ENCODE data around the gene UFD1. TPM values are rescaled to one million over a fixed set of nuclear protein-coding genes. Genes with fewer than 3 reads are reported as not detected.

The UFD1 gene, protein sequence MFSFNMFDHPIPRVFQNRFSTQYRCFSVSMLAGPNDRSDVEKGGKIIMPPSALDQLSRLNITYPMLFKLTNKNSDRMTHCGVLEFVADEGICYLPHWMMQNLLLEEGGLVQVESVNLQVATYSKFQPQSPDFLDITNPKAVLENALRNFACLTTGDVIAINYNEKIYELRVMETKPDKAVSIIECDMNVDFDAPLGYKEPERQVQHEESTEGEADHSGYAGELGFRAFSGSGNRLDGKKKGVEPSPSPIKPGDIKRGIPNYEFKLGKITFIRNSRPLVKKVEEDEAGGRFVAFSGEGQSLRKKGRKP
- 88.2 and 108 TPM in 2 replicates for total RNA-seq

DNA sequence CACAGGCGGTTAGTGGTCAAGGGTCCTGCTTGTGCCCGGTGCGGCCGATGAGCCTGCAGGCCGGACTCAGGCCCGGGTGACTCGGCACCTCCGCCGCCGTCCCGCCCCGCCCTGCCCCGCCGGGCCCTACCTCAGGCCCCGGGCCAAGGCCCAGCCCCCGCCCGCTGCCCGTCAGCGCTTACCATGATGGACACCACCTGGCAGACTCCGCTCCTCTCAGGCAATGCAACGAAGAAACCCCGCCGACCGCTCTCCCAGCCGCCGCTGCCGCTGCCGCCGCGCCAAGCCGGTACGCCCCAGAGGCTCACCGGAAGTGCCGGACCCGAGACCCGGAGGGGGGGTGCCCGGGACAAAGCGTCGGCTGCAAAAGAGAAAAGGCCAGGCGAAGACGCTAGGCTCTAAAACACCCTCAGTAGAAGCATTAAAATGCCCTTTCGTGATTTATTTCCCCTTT lies at the start of gene UFD1:
Gene UFD1, minus strand, starts transcription at position 293 of the 454 bp plus-strand sequence. Its CDS starts 108 bp downstream, at position 185.
- Mint-ChIP-seq H3K9me3 (no peaks in the 10 kb centered on the region), H3K4me3 (peak within 1 kb of the TSS; percentile 97), H3K36me3 (ENCODE audit: low read depth) (peaks cover 21% of the 10 kb centered on the region), H3K27me3 (ENCODE audit: insufficient read depth) (no peaks in the 10 kb centered on the region), H3K4me1 (ENCODE audit: low read depth) (peaks cover 46% of the 10 kb centered on the region), H3K27ac (peak within 1 kb of the TSS; percentile 99)
- peak; percentile 80 for DNase-seq (ENCODE audit: low spot score)
- intact Hi-C loops (cut with micrococcal nuclease) = loop anchor here (1.0 to 5.0 kb wide), 9 partner anchors 32 to 413 kb away; partner anchors contain the start of genes C22orf39, DGCR2, ESS2 and MRPL40

DNA sequence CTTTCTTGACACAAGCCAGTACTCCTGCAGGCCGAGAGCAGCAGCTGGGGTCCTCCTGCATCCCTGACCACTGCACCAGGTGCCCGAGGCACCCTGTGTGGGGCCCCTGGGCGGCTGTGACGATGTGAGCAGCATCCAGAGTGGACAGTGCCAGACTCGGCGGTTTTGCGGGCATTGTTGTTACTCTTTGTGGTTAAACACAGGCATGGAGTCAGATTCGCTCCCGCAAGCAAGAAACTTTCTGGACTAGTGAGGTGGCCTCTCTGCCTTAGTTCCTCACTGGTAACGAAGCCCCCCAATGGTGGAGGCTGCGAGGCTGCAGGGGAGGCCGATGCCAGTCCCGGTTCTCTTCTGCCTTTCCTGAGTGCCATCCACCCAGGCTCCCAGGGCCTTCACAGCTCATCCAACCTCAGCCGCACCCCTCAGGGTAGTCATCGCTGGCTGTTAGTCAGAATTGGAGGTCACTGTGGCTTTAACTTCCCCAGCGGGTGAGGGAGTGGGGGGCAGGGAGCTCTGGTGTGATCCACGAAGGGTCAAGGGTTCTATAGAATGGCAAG lies 48.9 kb upstream of the UFD1 start:
- intact Hi-C loops (cut with micrococcal nuclease) = no loop called here
- H3K4me3 Mint-ChIP-seq = no peak overlapping the region
- peaks cover 2% of the 10 kb centered on the region for H3K4me1 Mint-ChIP-seq (ENCODE audit: low read depth)
- no peak overlapping the region for H3K27ac Mint-ChIP-seq
- no peaks in the 10 kb centered on the region for H3K36me3 Mint-ChIP-seq (ENCODE audit: low read depth)
- DNase-seq (ENCODE audit: low spot score) = no peak
- peaks cover 20% of the 10 kb centered on the region for H3K27me3 Mint-ChIP-seq (ENCODE audit: insufficient read depth)
- H3K9me3 Mint-ChIP-seq = no peaks in the 10 kb centered on the region

DNA sequence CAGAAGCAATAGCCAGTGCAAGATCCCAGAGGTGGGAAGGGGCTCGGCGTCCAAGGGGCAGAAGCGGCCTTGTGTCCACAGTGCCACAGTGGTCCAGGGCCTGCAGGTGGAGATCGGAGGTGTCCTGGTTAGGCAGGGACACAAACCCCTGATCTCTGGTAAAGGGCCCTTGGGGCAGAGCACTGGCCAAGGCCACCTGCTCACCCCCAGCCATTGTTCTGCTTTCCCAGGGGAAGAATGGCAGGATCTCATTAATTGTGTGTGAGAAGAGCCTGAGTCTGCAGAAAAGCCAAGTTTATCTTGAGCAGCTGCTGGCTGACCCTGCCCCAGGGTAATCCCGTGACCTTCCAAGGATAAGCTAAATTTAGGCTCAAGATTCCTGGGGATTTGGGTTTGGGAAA lies 48.3 kb upstream of the UFD1 start:
- Mint-ChIP-seq H3K4me3 (no peak overlapping the region), H3K36me3 (ENCODE audit: low read depth) (peaks cover 1% of the 10 kb centered on the region), H3K4me1 (ENCODE audit: low read depth) (peaks cover 7% of the 10 kb centered on the region), H3K27me3 (ENCODE audit: insufficient read depth) (peaks cover 23% of the 10 kb centered on the region), H3K27ac (no peak overlapping the region), H3K9me3 (no peaks in the 10 kb centered on the region)
- intact Hi-C loops (cut with micrococcal nuclease) = no loop called here
- no peak for DNase-seq (ENCODE audit: low spot score)

DNA sequence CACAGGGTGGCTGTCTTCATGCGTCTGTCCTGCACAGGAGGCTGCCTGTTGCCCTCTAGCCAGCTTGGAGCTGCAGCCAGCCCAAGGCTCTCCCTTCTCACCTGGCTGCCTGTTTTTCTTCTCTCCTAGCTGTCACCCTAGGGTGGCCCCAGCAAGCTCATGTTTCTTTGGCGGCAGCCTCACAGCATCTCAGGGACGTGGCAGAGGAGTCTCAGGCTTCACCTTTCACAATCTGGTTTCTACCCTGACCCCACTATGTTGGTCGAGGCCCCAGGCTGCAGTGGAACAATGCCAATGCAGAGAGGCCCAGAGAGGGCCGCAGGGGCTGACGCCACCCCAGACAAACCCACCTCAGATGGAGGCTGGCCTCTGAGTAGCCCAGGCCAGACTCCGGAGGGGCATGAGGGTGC lies 47.7 kb upstream of the UFD1 start:
- H3K4me3 Mint-ChIP-seq = no peak overlapping the region
- peaks cover 23% of the 10 kb centered on the region for H3K27me3 Mint-ChIP-seq (ENCODE audit: insufficient read depth)
- H3K36me3 Mint-ChIP-seq (ENCODE audit: low read depth) = peaks cover 1% of the 10 kb centered on the region
- no peaks in the 10 kb centered on the region for H3K9me3 Mint-ChIP-seq
- intact Hi-C loops (cut with micrococcal nuclease) = no loop called here
- DNase-seq (ENCODE audit: low spot score) = no peak
- no peak overlapping the region for H3K27ac Mint-ChIP-seq
- peaks cover 7% of the 10 kb centered on the region for H3K4me1 Mint-ChIP-seq (ENCODE audit: low read depth)

DNA sequence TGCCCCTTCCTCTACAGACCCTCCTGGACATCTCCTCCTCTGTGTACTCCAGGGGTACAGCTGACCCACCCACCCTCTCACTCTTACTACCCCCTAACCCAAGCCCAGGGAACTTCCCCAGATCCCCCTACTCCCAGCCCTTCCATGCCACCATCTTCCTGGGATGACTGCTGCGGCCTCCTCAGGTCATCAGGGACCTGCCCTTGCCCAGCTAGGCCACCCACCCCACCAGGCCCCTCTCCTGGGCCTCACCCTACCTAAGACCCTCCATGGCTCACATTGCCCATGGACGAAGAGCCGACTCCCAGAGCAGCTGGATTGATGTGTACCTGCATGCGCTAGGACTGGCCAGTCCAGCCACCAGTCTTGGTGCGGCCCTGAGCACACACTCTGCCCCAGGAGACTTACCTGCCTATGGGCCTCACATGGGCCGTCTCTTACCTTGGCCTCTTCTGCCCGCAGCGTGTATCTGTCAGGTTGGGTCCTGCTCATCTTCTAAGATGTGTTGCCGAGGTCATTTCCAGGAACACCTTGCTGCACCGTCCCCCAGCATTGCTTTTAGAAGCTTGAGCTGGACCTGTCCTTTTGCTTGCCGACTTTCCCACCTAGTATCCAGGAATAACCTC lies 47.2 kb upstream of the UFD1 start:
- Mint-ChIP-seq H3K27ac (no peak overlapping the region), H3K4me3 (no peak overlapping the region), H3K36me3 (ENCODE audit: low read depth) (peaks cover 1% of the 10 kb centered on the region), H3K4me1 (ENCODE audit: low read depth) (peaks cover 7% of the 10 kb centered on the region), H3K9me3 (no peaks in the 10 kb centered on the region), H3K27me3 (ENCODE audit: insufficient read depth) (peaks cover 22% of the 10 kb centered on the region)
- no peak for DNase-seq (ENCODE audit: low spot score)
- intact Hi-C loops (cut with micrococcal nuclease) = no loop called here

DNA sequence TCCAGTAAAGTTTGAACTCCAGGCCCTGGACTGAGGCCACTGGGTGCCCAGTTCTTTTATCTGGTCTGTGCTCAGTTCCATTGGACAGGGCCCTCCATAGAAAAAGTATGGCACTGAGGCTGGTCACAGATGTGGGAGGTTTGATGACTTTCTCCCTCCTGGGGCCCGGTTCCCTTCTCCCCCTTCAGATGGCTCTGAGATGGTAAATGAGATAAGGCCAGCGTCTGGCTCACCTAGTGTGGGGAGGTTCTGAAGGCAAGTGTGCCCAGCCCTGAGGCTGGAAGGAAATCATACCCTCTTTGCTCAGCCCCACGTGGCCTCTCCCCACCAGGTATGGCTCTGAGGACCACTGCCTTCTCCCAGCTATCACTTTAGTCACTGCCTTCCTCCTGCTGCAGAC lies 46.7 kb upstream of the UFD1 start:
- Mint-ChIP-seq H3K36me3 (ENCODE audit: low read depth) (peaks cover 1% of the 10 kb centered on the region), H3K9me3 (no peaks in the 10 kb centered on the region), H3K4me3 (peak overlapping the region; percentile 24), H3K27me3 (ENCODE audit: insufficient read depth) (peaks cover 19% of the 10 kb centered on the region), H3K4me1 (ENCODE audit: low read depth) (peaks cover 7% of the 10 kb centered on the region), H3K27ac (no peak overlapping the region)
- DNase-seq (ENCODE audit: low spot score) = no peak
- intact Hi-C loops (cut with micrococcal nuclease) = no loop called here

DNA sequence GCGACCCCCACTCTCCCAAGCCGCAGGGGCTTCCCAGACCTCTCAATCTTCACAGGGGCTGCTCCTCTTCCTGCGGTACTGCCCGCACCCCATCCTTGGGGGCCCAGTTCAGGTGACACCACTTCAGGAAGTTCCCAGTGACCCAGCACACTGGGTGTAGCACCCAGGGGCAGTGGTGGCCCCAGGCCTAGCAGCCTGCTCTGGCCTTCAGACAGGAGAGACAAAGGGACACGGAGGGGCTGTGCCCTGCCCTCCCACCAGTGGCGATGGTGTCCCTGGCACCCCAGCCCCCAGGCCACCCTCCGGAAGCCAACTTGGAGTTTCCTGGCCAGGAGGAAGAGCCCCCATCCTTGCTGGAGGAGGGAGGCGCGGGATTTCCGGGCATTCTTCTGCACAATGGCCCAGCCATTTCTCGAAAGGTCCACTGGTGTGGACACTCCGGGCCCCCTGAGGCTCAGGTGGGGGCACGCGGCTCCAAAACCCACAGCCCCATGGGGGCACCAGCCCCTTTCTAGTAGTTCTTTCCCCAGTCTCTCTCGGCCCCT lies 46.2 kb upstream of the UFD1 start:
- H3K9me3 Mint-ChIP-seq = no peaks in the 10 kb centered on the region
- H3K27ac Mint-ChIP-seq = no peak overlapping the region
- H3K27me3 Mint-ChIP-seq (ENCODE audit: insufficient read depth) = peaks cover 15% of the 10 kb centered on the region
- peaks cover 7% of the 10 kb centered on the region for H3K4me1 Mint-ChIP-seq (ENCODE audit: low read depth)
- no peak for DNase-seq (ENCODE audit: low spot score)
- peak overlapping the region; percentile 77 for H3K4me3 Mint-ChIP-seq
- H3K36me3 Mint-ChIP-seq (ENCODE audit: low read depth) = peaks cover 1% of the 10 kb centered on the region
- intact Hi-C loops (cut with micrococcal nuclease) = no loop called here

DNA sequence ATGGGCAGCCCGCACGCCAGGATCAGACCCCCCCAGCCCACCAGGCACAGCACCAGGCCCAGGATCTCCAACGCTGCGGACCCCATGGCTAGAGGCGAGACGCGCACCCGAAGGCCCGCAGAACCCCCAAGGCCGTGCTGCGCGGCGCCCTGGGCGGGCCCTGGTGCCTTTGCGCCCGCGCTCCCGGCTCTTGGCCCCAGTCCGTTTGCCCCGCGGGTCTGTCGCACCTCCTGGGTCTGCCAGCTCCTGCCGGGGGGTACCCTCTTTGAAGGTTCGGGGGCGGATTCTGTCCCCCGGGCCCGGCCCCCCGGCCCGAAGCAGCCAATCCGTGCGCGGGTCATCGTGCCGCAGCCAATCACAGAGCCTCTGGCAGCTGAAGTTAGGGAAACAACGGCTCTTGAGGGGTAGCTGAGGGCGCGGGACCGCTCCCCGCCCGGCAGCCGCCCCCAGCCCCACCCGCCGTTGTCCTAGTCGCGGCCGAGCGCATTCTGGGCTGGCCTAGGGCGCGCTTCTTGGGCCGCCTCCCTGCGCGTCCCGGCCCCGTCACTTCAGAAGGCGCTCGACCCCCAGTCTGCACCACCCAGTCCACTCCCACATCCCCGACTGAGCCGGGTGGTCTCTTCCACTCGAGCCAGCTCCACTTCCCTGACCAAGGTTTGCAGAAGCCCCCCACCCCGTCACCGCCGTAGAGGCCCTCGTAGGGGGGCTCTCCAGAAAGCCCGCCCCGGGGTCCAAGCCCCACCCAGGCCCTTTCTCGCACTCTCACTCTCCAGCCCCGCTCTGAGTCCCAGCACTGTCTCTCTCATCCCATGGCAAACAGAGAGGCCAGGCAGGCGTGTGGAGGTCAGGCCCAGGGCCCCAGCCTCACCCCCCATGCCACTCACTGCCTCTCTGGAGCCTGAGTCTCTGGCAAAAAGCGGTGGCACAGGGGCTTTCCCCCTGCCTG lies 45.5 kb upstream of the UFD1 start, which contains the start of gene CLDN5:
Gene CLDN5, minus strand, starts transcription at position 241 of the 946 bp plus-strand sequence. Its CDS starts 155 bp downstream, at position 86.
- peak; percentile 38 for DNase-seq (ENCODE audit: low spot score)
- Mint-ChIP-seq H3K9me3 (no peaks in the 10 kb centered on the region), H3K27ac (no peak within 1 kb of the TSS), H3K36me3 (ENCODE audit: low read depth) (peaks cover 1% of the 10 kb centered on the region), H3K4me1 (ENCODE audit: low read depth) (peaks cover 7% of the 10 kb centered on the region), H3K27me3 (ENCODE audit: insufficient read depth) (peaks cover 15% of the 10 kb centered on the region), H3K4me3 (peak within 1 kb of the TSS; percentile 78)
- intact Hi-C loops (cut with micrococcal nuclease) = no loop called here

DNA sequence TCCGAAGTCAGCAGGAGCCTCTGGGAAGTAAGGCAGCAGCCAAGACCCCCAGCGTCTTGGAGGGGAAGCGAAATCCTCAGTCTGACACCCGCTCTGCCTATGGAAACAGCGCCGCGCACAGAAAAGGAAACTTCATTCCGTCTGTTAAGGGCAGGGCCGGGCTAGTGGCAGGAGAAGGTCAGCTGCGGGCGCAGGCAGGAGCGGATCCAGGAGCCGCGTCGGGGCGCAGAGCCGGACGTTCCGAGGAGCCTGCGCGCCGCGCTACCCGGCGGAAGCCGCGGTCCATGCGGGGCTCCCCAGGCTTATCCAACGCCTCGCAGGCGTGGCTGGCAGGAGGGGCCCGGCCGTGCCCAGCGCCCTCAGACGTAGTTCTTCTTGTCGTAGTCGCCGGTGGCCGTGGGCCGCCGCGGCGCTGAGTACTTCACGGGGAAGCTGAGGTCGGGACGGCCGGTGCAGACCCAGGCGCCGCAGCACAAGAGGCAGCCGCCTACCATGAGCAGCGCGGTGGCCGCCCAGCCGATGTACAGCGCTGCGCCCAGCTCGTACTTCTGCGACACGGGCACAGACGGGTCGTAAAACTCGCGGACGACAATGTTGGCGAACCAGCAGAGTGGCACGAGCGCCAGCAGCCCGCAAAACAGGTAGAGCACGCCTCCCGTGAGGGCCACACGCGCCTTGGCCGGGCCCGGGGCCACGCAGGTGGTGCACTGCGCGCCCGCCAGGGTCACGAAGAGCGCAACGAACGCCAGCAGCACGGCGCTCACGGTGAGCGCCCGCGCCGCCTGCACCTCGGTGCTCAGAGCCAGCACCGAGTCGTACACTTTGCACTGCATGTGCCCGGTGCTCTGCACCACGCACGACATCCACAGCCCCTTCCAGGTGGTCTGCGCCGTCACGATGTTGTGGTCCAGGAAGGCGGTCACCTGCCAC lies 44.5 kb upstream of the UFD1 start:
- H3K27ac Mint-ChIP-seq = peak overlapping the region; percentile 23
- intact Hi-C loops (cut with micrococcal nuclease) = no loop called here
- no peaks in the 10 kb centered on the region for H3K9me3 Mint-ChIP-seq
- H3K4me3 Mint-ChIP-seq = peak overlapping the region; percentile 78
- peak; percentile 24 for DNase-seq (ENCODE audit: low spot score)
- H3K27me3 Mint-ChIP-seq (ENCODE audit: insufficient read depth) = peaks cover 15% of the 10 kb centered on the region
- H3K4me1 Mint-ChIP-seq (ENCODE audit: low read depth) = peaks cover 7% of the 10 kb centered on the region
- peaks cover 1% of the 10 kb centered on the region for H3K36me3 Mint-ChIP-seq (ENCODE audit: low read depth)

DNA sequence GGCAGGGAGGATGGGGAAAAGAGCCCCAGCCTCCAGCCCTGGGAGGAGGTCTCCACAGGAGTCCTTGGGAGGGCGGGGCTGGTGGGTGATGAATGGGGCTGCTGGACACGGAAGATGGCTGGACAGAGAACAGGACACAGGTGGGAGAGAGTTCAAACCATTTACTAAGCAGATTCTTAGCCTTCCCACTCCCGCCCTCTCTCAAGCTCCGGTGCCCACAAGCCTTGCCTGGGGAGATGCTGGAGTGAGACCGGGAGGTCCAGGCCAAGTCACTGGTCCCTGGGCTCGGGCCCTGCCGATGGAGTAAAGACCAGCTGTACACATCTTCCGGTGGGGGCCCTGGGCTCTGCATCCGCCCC lies 43.9 kb upstream of the UFD1 start:
- Mint-ChIP-seq H3K4me3 (peak overlapping the region; percentile 78), H3K27me3 (ENCODE audit: insufficient read depth) (peaks cover 15% of the 10 kb centered on the region), H3K27ac (peak overlapping the region; percentile 34), H3K36me3 (ENCODE audit: low read depth) (peaks cover 2% of the 10 kb centered on the region), H3K4me1 (ENCODE audit: low read depth) (peaks cover 7% of the 10 kb centered on the region), H3K9me3 (no peaks in the 10 kb centered on the region)
- no peak for DNase-seq (ENCODE audit: low spot score)
- intact Hi-C loops (cut with micrococcal nuclease) = no loop called here

DNA sequence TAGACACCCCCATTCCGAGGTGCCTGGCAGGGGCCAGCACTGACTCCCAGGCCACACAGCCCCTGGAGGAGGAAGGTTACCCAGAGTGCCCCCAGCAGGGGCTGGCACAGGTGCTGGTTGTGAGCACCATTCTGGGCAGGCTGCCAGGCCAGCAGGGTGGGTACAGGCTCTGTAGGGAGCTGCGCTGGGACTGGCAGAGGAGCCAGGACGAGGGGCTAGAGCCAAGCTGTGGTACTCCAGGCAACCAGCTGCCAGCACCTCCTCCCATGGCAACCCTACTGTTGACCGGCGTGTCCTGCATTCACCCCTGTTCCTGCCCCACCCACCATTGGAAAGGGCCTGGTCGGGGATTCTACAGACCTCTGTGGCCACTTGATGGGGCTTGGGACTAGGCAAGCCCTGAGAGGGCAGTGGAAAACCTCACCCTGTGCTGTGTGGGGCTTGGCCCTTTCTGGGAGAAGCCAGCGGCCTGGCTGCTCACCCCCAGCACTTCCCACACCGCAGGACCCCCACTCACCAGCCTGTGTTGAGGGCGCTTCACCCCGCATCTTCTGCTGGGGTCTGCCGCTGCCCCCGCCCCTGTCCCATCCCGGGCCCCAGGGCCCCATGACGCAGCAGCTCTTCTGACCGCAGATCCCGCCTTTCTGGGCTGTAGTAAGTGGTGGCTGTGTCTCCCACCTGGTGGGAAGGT lies 43.3 kb upstream of the UFD1 start:
- Mint-ChIP-seq H3K4me3 (peak overlapping the region; percentile 78), H3K36me3 (ENCODE audit: low read depth) (peaks cover 7% of the 10 kb centered on the region), H3K27ac (peak overlapping the region; percentile 34), H3K4me1 (ENCODE audit: low read depth) (peaks cover 7% of the 10 kb centered on the region), H3K27me3 (ENCODE audit: insufficient read depth) (peaks cover 15% of the 10 kb centered on the region), H3K9me3 (no peaks in the 10 kb centered on the region)
- intact Hi-C loops (cut with micrococcal nuclease) = no loop called here
- no peak for DNase-seq (ENCODE audit: low spot score)
